CD8-positive, alpha-beta memory T cell (primary cell): ENCODE results near the gene XRCC6. TPM values are rescaled to one million over a fixed set of nuclear protein-coding genes. Genes with fewer than 3 reads are reported as not detected.

Experiments
- CTCF ChIA-PET: fragments of 350-600 bp; sonication (Branson Sonifier 250); formaldehyde crosslinking; loops from one replicate; lab custom pipeline; 2021; ENCODE audit warnings: antibody characterized with exemption; lab: Charles Lee
- POLR2A ChIA-PET: fragments of 350-600 bp; sonication (Branson Sonifier 250); formaldehyde crosslinking; loops from one replicate; lab custom pipeline; 2021; ENCODE audit warnings: antibody characterized with exemption; lab: Charles Lee
- DNase-seq, 5 donors: peaks; one replicate each; pipeline versions ENCODE4 v3.0.0 to v3.0.0-alpha.2; 2020 to 2022; ENCODE audit warnings: mixed read lengths in 1 of 5
- H3K27ac ChIP-seq: one replicate; pipeline ENCODE4 v1.7.0; 2013; ENCODE audit warnings: low read depth, mild to moderate bottlenecking, low read length, moderate library complexity
- H3K27me3 ChIP-seq: 2 replicates; pipeline ENCODE4 v1.7.0; 2013; ENCODE audit warnings: low read length, mild to moderate bottlenecking; ENCODE audit not compliant: insufficient read depth, poor library complexity, severe bottlenecking
- H3K36me3 ChIP-seq: 2 replicates; pipeline ENCODE4 v1.7.0; 2013; ENCODE audit warnings: mild to moderate bottlenecking, low read length, moderate library complexity; ENCODE audit not compliant: insufficient read depth
- H3K4me1 ChIP-seq: 2 replicates; pipeline ENCODE4 v1.7.0; 2013; ENCODE audit warnings: mild to moderate bottlenecking, low read length, moderate library complexity; ENCODE audit not compliant: insufficient read depth
- H3K4me3 ChIP-seq: 2 replicates; pipeline ENCODE4 v1.7.0; 2013; ENCODE audit warnings: mild to moderate bottlenecking, low read length
- H3K9me3 ChIP-seq: 2 replicates; pipeline ENCODE4 v1.7.0; 2013; ENCODE audit warnings: mild to moderate bottlenecking, low read length
- H3K27ac Mint-ChIP-seq, 8 donors: one replicate each; pipeline ENCODE4 v1.8.0; 2020 to 2021; ENCODE audit warnings: mixed read lengths in 8 of 8, mild to moderate bottlenecking in 6 of 8, inconsistent platforms in 3 of 8, moderate library complexity in 3 of 8
- H3K27me3 Mint-ChIP-seq, 2 donors: one replicate each; pipeline ENCODE4 v1.8.0; 2020 to 2021; ENCODE audit warnings: mixed read lengths in 2 of 2, mild to moderate bottlenecking in 1 of 2, moderate library complexity in 1 of 2
- H3K36me3 Mint-ChIP-seq, 3 donors: one replicate each; pipeline ENCODE4 v1.8.0; 2020 to 2021; ENCODE audit warnings: mixed read lengths in 3 of 3, inconsistent platforms in 1 of 3, mild to moderate bottlenecking in 1 of 3
- H3K4me1 Mint-ChIP-seq, 3 donors: one replicate each; pipeline ENCODE4 v1.8.0; 2020 to 2021; ENCODE audit warnings: mixed read lengths in 3 of 3, inconsistent platforms in 1 of 3, mild to moderate bottlenecking in 1 of 3
- H3K4me3 Mint-ChIP-seq, 7 donors: one replicate each; pipeline ENCODE4 v1.8.0; 2020 to 2021; ENCODE audit warnings: mixed read lengths in 7 of 7, mild to moderate bottlenecking in 6 of 7, moderate library complexity in 4 of 7, inconsistent platforms in 2 of 7
- H3K9me3 Mint-ChIP-seq, 5 donors: one replicate each; pipeline ENCODE4 v1.8.0; 2020 to 2022; ENCODE audit warnings: mixed read lengths in 5 of 5, mild to moderate bottlenecking in 3 of 5, moderate library complexity in 2 of 5, inconsistent platforms in 1 of 5
- polyA plus RNA-seq: library from polyadenylated mRNA; unstranded; fragments of 300-500 nt; fragmentation: Illumina TruSeq; gene quantifications from one replicate; pipeline ENCODE4 v1.2.3, GENCODE V29; 2021
- total RNA-seq, 2 experiments: library from RNA; stranded (reverse); gene quantifications; one replicate each; pipeline ENCODE4 v1.2.3, GENCODE V29; 2021

The XRCC6 gene
- total and polyA plus RNA-seq, 3 experiments from 2014 or later, result 447 to 456 (median 453) TPM

- ChIA-PET CTCF (no interaction called here), POLR2A (interaction anchor here (0.6 kb wide), 1 partner anchor 306 kb away, joined by 12 read pairs; no protein-coding TSS in a partner anchor)
- Mint-ChIP-seq H3K4me1 (peaks cover 3 to 24% (median 21%) of the 10 kb centered on the region in 3 donors), H3K27ac (no peak overlapping the region), H3K27me3 (no peaks in the 10 kb centered on the region), H3K36me3 (peaks cover 8 to 83% (median 17%) of the 10 kb centered on the region in 3 donors), H3K4me3 (no peak overlapping the region), H3K9me3 (no peaks in the 10 kb centered on the region)
- Histone ChIP-seq H3K27me3 (no peaks in the 10 kb centered on the region), H3K9me3 (no peaks in the 10 kb centered on the region), H3K36me3 (peaks cover 49% of the 10 kb centered on the region), H3K4me3 (no peak overlapping the region), H3K4me1 (no peaks in the 10 kb centered on the region), H3K27ac (no peak overlapping the region)
- DNase-seq, result no peak
These were observed 17.0 kb downstream of the XRCC6 start for GRCh38 chr22:41638124-41638523.

GRCh38 chr22:41638748-41639147 is 17.7 kb downstream of the XRCC6 start:
- CTCF ChIA-PET, result no interaction called here
- Histone ChIP-seq H3K27me3 (no peaks in the 10 kb centered on the region), H3K36me3 (peaks cover 49% of the 10 kb centered on the region), H3K9me3 (no peaks in the 10 kb centered on the region), H3K4me3 (no peak overlapping the region), H3K27ac (no peak overlapping the region), H3K4me1 (no peaks in the 10 kb centered on the region)
- H3K27ac Mint-ChIP-seq, result peak overlapping the region in 2 of 8 donors; percentile 12 to 15
- POLR2A ChIA-PET, result no interaction called here
- no peaks in the 10 kb centered on the region for H3K9me3 Mint-ChIP-seq
- no peaks in the 10 kb centered on the region for H3K27me3 Mint-ChIP-seq
- peaks cover 8 to 80% (median 17%) of the 10 kb centered on the region in 3 donors for H3K36me3 Mint-ChIP-seq
- H3K4me1 Mint-ChIP-seq, result peaks cover 3 to 21% (median 20%) of the 10 kb centered on the region in 3 donors
- DNase-seq, result no peak
- H3K4me3 Mint-ChIP-seq, result no peak overlapping the region

- H3K9me3 Mint-ChIP-seq, result no peaks in the 10 kb centered on the region
- POLR2A ChIA-PET, result no interaction called here
- CTCF ChIA-PET, result no interaction called here
These were observed 20.8 kb downstream of the XRCC6 start for GRCh38 chr22:41641854-41642253.

GRCh38 chr22:41642331-41643110 is 21.4 kb downstream of the XRCC6 start:
- Histone ChIP-seq H3K9me3 (no peaks in the 10 kb centered on the region), H3K27me3 (no peaks in the 10 kb centered on the region), H3K27ac (no peak overlapping the region), H3K36me3 (peaks cover 33% of the 10 kb centered on the region), H3K4me1 (no peaks in the 10 kb centered on the region), H3K4me3 (no peak overlapping the region)
- no peaks in the 10 kb centered on the region for H3K27me3 Mint-ChIP-seq
- no peak overlapping the region for H3K4me3 Mint-ChIP-seq
- H3K9me3 Mint-ChIP-seq, result no peaks in the 10 kb centered on the region
- peaks cover 2 to 13% (median 11%) of the 10 kb centered on the region in 3 donors for H3K4me1 Mint-ChIP-seq
- peak overlapping the region in 1 of 8 donors; percentile 68 for H3K27ac Mint-ChIP-seq
- peaks cover 8 to 68% (median 17%) of the 10 kb centered on the region in 3 donors for H3K36me3 Mint-ChIP-seq
- DNase-seq, result no peak
- POLR2A ChIA-PET, result no interaction called here
- CTCF ChIA-PET, result no interaction called here

More at GRCh38 chr22:41641854-41642253, 20.8 kb downstream of the XRCC6 start:
- Histone ChIP-seq H3K9me3 (no peaks in the 10 kb centered on the region), H3K4me1 (no peaks in the 10 kb centered on the region), H3K36me3 (peaks cover 38% of the 10 kb centered on the region), H3K27ac (no peak overlapping the region), H3K4me3 (no peak overlapping the region), H3K27me3 (no peaks in the 10 kb centered on the region)
- Mint-ChIP-seq H3K27ac (no peak overlapping the region), H3K4me3 (no peak overlapping the region), H3K36me3 (peaks cover 8 to 69% (median 17%) of the 10 kb centered on the region in 3 donors), H3K4me1 (peaks cover 2 to 13% (median 11%) of the 10 kb centered on the region in 3 donors), H3K27me3 (no peaks in the 10 kb centered on the region)
- DNase-seq, result no peak

GRCh38 chr22:41647771-41648170 is 26.7 kb downstream of the XRCC6 start:
- CTCF ChIA-PET, result no interaction called here
- H3K9me3 ChIP-seq, result no peaks in the 10 kb centered on the region
- no peak overlapping the region for H3K4me3 ChIP-seq
- Mint-ChIP-seq H3K36me3 (peaks cover 8 to 69% (median 10%) of the 10 kb centered on the region in 3 donors), H3K4me1 (peaks cover 0 to 14% (median 0%) of the 10 kb centered on the region in 3 donors), H3K27me3 (no peaks in the 10 kb centered on the region), H3K27ac (peak overlapping the region in 1 of 8 donors; percentile 27), H3K9me3 (no peaks in the 10 kb centered on the region), H3K4me3 (no peak overlapping the region)
- no peaks in the 10 kb centered on the region for H3K27me3 ChIP-seq
- no peak overlapping the region for H3K27ac ChIP-seq
- H3K4me1 ChIP-seq, result no peaks in the 10 kb centered on the region
- POLR2A ChIA-PET, result no interaction called here
- peaks cover 26% of the 10 kb centered on the region for H3K36me3 ChIP-seq
- no peak for DNase-seq

- Mint-ChIP-seq H3K9me3 (no peaks in the 10 kb centered on the region), H3K36me3 (peaks cover 8 to 69% (median 10%) of the 10 kb centered on the region in 3 donors), H3K27me3 (no peaks in the 10 kb centered on the region), H3K4me3 (no peak overlapping the region), H3K4me1 (peaks cover 0 to 14% (median 0%) of the 10 kb centered on the region in 3 donors), H3K27ac (peak overlapping the region in 4 of 8 donors; percentile 10 to 74 (median 42))
- no peaks in the 10 kb centered on the region for H3K4me1 ChIP-seq
- no peaks in the 10 kb centered on the region for H3K27me3 ChIP-seq
- ChIA-PET POLR2A (no interaction called here), CTCF (interaction anchor here (1.7 kb wide), 1 partner anchor 19 kb away, joined by 7 read pairs; no protein-coding TSS in a partner anchor)
- no peak overlapping the region for H3K27ac ChIP-seq
- peaks cover 30% of the 10 kb centered on the region for H3K36me3 ChIP-seq
- no peaks in the 10 kb centered on the region for H3K9me3 ChIP-seq
- H3K4me3 ChIP-seq, result no peak overlapping the region
- no peak for DNase-seq
These were observed 27.3 kb downstream of the XRCC6 start for GRCh38 chr22:41648432-41648831.

- no peaks in the 10 kb centered on the region for H3K27me3 ChIP-seq
- H3K27ac ChIP-seq, result no peak overlapping the region
- no peak for DNase-seq
- no peak overlapping the region for H3K4me3 Mint-ChIP-seq
- peaks cover 48% of the 10 kb centered on the region for H3K36me3 ChIP-seq
- H3K36me3 Mint-ChIP-seq, result peaks cover 5 to 79% (median 10%) of the 10 kb centered on the region in 3 donors
- H3K27me3 Mint-ChIP-seq, result no peaks in the 10 kb centered on the region
- peak overlapping the region in 1 of 8 donors; percentile 39 for H3K27ac Mint-ChIP-seq
- H3K4me1 ChIP-seq, result no peaks in the 10 kb centered on the region
- ChIA-PET CTCF (no interaction called here), POLR2A (no interaction called here)
- H3K4me1 Mint-ChIP-seq, result peaks cover 0 to 14% (median 0%) of the 10 kb centered on the region in 3 donors
- no peaks in the 10 kb centered on the region for H3K9me3 Mint-ChIP-seq
- no peak overlapping the region for H3K4me3 ChIP-seq
- H3K9me3 ChIP-seq, result no peaks in the 10 kb centered on the region
These were observed 29.1 kb downstream of the XRCC6 start for GRCh38 chr22:41650229-41650628.

GRCh38 chr22:41650821-41651220 is 29.7 kb downstream of the XRCC6 start:
- peaks cover 7 to 82% (median 10%) of the 10 kb centered on the region in 3 donors for H3K36me3 Mint-ChIP-seq
- H3K27me3 ChIP-seq, result no peaks in the 10 kb centered on the region

More at GRCh38 chr22:41650821-41651220, 29.7 kb downstream of the XRCC6 start:
- H3K27me3 Mint-ChIP-seq, result no peaks in the 10 kb centered on the region
- Histone ChIP-seq H3K4me1 (no peaks in the 10 kb centered on the region), H3K27ac (no peak overlapping the region), H3K9me3 (no peaks in the 10 kb centered on the region), H3K4me3 (no peak overlapping the region), H3K36me3 (peaks cover 50% of the 10 kb centered on the region)
- H3K27ac Mint-ChIP-seq, result peak overlapping the region in 1 of 8 donors; percentile 39
- peaks cover 0 to 14% (median 0%) of the 10 kb centered on the region in 3 donors for H3K4me1 Mint-ChIP-seq
- no peak for DNase-seq
- ChIA-PET CTCF (interaction anchor here (0.8 to 1.0 kb wide), 2 partner anchors 16 to 46 kb away, joined by 3 to 4 read pairs; no protein-coding TSS in a partner anchor), POLR2A (interaction anchor here (0.8 kb wide), 1 partner anchor 27 kb away, joined by 3 read pairs; no protein-coding TSS in a partner anchor)
- H3K9me3 Mint-ChIP-seq, result no peaks in the 10 kb centered on the region
- no peak overlapping the region for H3K4me3 Mint-ChIP-seq
